ENCODE data around the gene IDI1. TPM values are rescaled to one million over a fixed set of nuclear protein-coding genes. Genes with fewer than 3 reads are reported as not detected.
A peak's percentile ranks its signal among the peaks of the same experiment; 100 is the strongest.

IDI1 gene
- total and polyA plus RNA-seq, 2 of the 13 experiments (the other 11 are each of a cell fraction or from before 2014, with no cell fraction given) = 44.4 to 145 TPM

GRCh38 chr10:1015688-1016087 is 33.2 kb downstream of the IDI1 start:
- intact Hi-C loops (cut with micrococcal nuclease; ENCODE audit: unreplicated experiment) = no loop called here
- ATAC-seq (peak; percentile 50), DNase-seq (ENCODE audit: low spot score) (peak; percentile 18), FAIRE-seq (no peak)
- Histone ChIP-seq H3K36me3 (replicated peaks in 1 of 2; ENCODE audit: control insufficient read depth in 1 of 2, insufficient read depth in 2 of 2, low read length in 2 of 2) (peaks cover 37 to 70% of the 10 kb centered on the region in 2 experiments), H3K27me3 (ENCODE audit: control insufficient read depth in 1 of 2, insufficient read depth in 2 of 2, low read length in 2 of 2) (no peaks in the 10 kb centered on the region), H2AFZ (ENCODE audit: low read length) (no peak overlapping the region), H3K4me1 (ENCODE audit: insufficient read depth, low read length) (no peaks in the 10 kb centered on the region), H3K27ac (ENCODE audit: extremely low read length, insufficient read depth, low read length) (no peak overlapping the region), H3K4me2 (ENCODE audit: low read depth, low read length) (no peak overlapping the region), H3K9me3 (ENCODE audit: low read length) (no peaks in the 10 kb centered on the region), H3K4me3 (replicated peaks in 1 of 3; ENCODE audit: insufficient read depth in 1 of 3, low read depth in 2 of 3, low read length in 3 of 3) (no peak overlapping the region), H3K79me2 (ENCODE audit: insufficient read depth, low read length) (no peaks in the 10 kb centered on the region), H3K9ac (ENCODE audit: insufficient read depth, low read depth, low read length) (no peak overlapping the region), H4K20me1 (ENCODE audit: insufficient read depth, low read length) (no peaks in the 10 kb centered on the region; the same call in 1 of the 2 replicates)
- in situ Hi-C loops (cut with HindIII; ENCODE audit: extremely low pct_ligation_motif_present, low pct_unique_long_range_greater_than_20kb) = no loop called here
- WGBS (ENCODE audit: low lambda C conversion rate) = 87% methylated on average over 8 of the region's 11 CpGs
- POLR2A ChIA-PET = no interaction called here
- CTCF ChIA-PET (ENCODE audit: low intra/inter-chr PET ratio, low total read pairs) = no interaction called here
- no TSS peak for BruUV-seq (replicated peaks)
- no peak for TF ChIP-seq NR1H2 (CRISPR knock-in tag; IDR thresholded peaks at IDR 0.05; ENCODE audit: borderline replicate concordance, low read depth)
- no peak for TF ChIP-seq ZFP36 (IDR thresholded peaks at IDR 0.05; ENCODE audit: borderline replicate concordance, low read depth, low read length, partially characterized antibody)
- TF ChIP-seq ZNF557 (CRISPR knock-in tag; IDR thresholded peaks at IDR 0.05) = no peak
- TF ChIP-seq ZBTB44 (CRISPR knock-in tag; IDR thresholded peaks at IDR 0.05) = no peak
- TF ChIP-seq USF2 (IDR thresholded peaks at IDR 0.05; ENCODE audit: low read depth, low read length) = 0 out of 2 replicates have a peak, but pooled peaks have one; percentile 8
- no peak for TF ChIP-seq USF2 (CRISPR knock-in tag; IDR thresholded peaks at IDR 0.05; ENCODE audit: borderline replicate concordance)
- TF ChIP-seq NR2F1 (CRISPR knock-in tag; IDR thresholded peaks at IDR 0.05) = no peak
- no peak for TF ChIP-seq KDM4B (CRISPR knock-in tag; IDR thresholded peaks at IDR 0.05)
- TF ChIP-seq ZFP36L1 (CRISPR knock-in tag; IDR thresholded peaks at IDR 0.05) = no peak
- peak; percentile 52 for TF ChIP-seq CEBPB (IDR thresholded peaks at IDR 0.05; ENCODE audit: borderline replicate concordance, low read depth, low read length)
- TF ChIP-seq SETDB1 (CRISPR knock-in tag; IDR thresholded peaks at IDR 0.05; ENCODE audit: borderline replicate concordance) = no peak
- no peak for TF ChIP-seq PTBP1 (IDR thresholded peaks at IDR 0.05; ENCODE audit: low read depth, low read length, poor library complexity, severe bottlenecking)
- no peak for TF ChIP-seq ZNF34 (CRISPR knock-in tag; IDR thresholded peaks at IDR 0.05; ENCODE audit: borderline replicate concordance)
- TF ChIP-seq MTF1 (CRISPR knock-in tag; IDR thresholded peaks at IDR 0.05) = no peak
- TF ChIP-seq NFIB (CRISPR knock-in tag; IDR thresholded peaks at IDR 0.05; ENCODE audit: borderline replicate concordance) = no peak
- no peak for TF ChIP-seq SMAD9 (CRISPR knock-in tag; IDR thresholded peaks at IDR 0.05)
- TF ChIP-seq STAT5B (CRISPR knock-in tag; IDR thresholded peaks at IDR 0.05) = no peak
- no peak for TF ChIP-seq ZNF580 (CRISPR knock-in tag; IDR thresholded peaks at IDR 0.05; ENCODE audit: borderline replicate concordance, low read depth)
- no peak for TF ChIP-seq NR3C1 (CRISPR knock-in tag; IDR thresholded peaks at IDR 0.05)
- peak; percentile 44; the same call in 1 of the 2 replicates for TF ChIP-seq HOMEZ (CRISPR knock-in tag; IDR thresholded peaks at IDR 0.05; ENCODE audit: low read depth)
- TF ChIP-seq ZNF75D (CRISPR knock-in tag; IDR thresholded peaks at IDR 0.05; ENCODE audit: borderline replicate concordance) = no peak
